Testis (tissue), 2 donors: ENCODE measurements around the gene AMMECR1.

ENCODE experiments used
- POLR2A ChIP-seq: fragments of 450-650 bp; IDR thresholded peaks from one replicate; pipeline ENCODE4 v1.6.1; 2017; ENCODE audit warnings: antibody characterized with exemption, mild to moderate bottlenecking, moderate library complexity
- TF ChIP-seq, protein P1 (sequence below), 3 experiments: fragments of 450-650 bp in 2 of 3; fragments of 200-600 bp in 1 of 3; sonication (generic) in 1 of 3; IDR thresholded peaks; one replicate each; pipeline ENCODE4 v1.5.1; 2016 to 2019; ENCODE audit warnings: antibody characterized with exemption in 3 of 3, mild to moderate bottlenecking in 2 of 3, moderate library complexity in 1 of 3

- TF ChIP-seq, protein P1, sequence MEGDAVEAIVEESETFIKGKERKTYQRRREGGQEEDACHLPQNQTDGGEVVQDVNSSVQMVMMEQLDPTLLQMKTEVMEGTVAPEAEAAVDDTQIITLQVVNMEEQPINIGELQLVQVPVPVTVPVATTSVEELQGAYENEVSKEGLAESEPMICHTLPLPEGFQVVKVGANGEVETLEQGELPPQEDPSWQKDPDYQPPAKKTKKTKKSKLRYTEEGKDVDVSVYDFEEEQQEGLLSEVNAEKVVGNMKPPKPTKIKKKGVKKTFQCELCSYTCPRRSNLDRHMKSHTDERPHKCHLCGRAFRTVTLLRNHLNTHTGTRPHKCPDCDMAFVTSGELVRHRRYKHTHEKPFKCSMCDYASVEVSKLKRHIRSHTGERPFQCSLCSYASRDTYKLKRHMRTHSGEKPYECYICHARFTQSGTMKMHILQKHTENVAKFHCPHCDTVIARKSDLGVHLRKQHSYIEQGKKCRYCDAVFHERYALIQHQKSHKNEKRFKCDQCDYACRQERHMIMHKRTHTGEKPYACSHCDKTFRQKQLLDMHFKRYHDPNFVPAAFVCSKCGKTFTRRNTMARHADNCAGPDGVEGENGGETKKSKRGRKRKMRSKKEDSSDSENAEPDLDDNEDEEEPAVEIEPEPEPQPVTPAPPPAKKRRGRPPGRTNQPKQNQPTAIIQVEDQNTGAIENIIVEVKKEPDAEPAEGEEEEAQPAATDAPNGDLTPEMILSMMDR (IDR thresholded peaks at IDR 0.05): no peak
- TF ChIP-seq POLR2A: no peak
Measured at GRCh38 chrX:110218591-110218990, 99.3 kb downstream of the AMMECR1 start.
